HEK293T (cell line): Measurements from ENCODE around the gene PSEN1.
"Not testable (repeated sequence)": the region's sequence is repeated elsewhere in the genome, so short reads cannot be mapped to it uniquely, and the experiment has no call there.

Experiments used
- CTCF ChIA-PET: fragments of 350-600 bp; formaldehyde crosslinking; extraction: SDS; loops from one replicate; lab custom pipeline; 2021; ENCODE audit warnings: antibody characterized with exemption, inconsistent platforms; lab: Yijun Ruan, JAX
- POLR2A ChIA-PET: fragments of 350-600 bp; formaldehyde crosslinking; extraction: SDS; loops from one replicate; lab custom pipeline; 2020; ENCODE audit warnings: antibody characterized with exemption, inconsistent platforms; lab: Yijun Ruan, JAX
- DNase-seq: peaks from one replicate; pipeline ENCODE4 v3.0.0; 2012; ENCODE audit warnings: mixed read lengths; ENCODE audit errors: extremely low spot score
- ARNT ChIP-seq: fragments of 450-650 bp; IDR thresholded peaks from 2 replicates; pipeline ENCODE4 v1.6.1; 2017; ENCODE audit warnings: mild to moderate bottlenecking
- BHLHE40 ChIP-seq: fragments of 450-650 bp; IDR thresholded peaks from 2 replicates; pipeline ENCODE4 v1.6.1; 2016; ENCODE audit warnings: mild to moderate bottlenecking, moderate library complexity, borderline replicate concordance
- CTBP1 ChIP-seq: fragments of 450-650 bp; IDR thresholded peaks from 2 replicates; pipeline ENCODE4 v1.6.1; 2016; ENCODE audit warnings: borderline replicate concordance
- ELF4 ChIP-seq: fragments of 450-650 bp; IDR thresholded peaks from 2 replicates; pipeline ENCODE4 v1.6.1; 2017; ENCODE audit warnings: antibody characterized with exemption
- FOXA1 ChIP-seq: fragments of 450-650 bp; IDR thresholded peaks from 2 replicates; pipeline ENCODE4 v1.6.1; 2016; ENCODE audit warnings: mild to moderate bottlenecking
- FOXK2 ChIP-seq: fragments of 450-650 bp; IDR thresholded peaks from 2 replicates; pipeline ENCODE4 v1.6.1; 2016; ENCODE audit warnings: mild to moderate bottlenecking
- FOXM1 ChIP-seq: fragments of 450-650 bp; IDR thresholded peaks from 2 replicates; pipeline ENCODE4 v1.6.1; 2017; ENCODE audit warnings: mild to moderate bottlenecking, borderline replicate concordance
- HDGF ChIP-seq: fragments of 450-650 bp; IDR thresholded peaks from 2 replicates; pipeline ENCODE4 v1.6.1; 2017; ENCODE audit warnings: antibody characterized with exemption, borderline replicate concordance
- L3MBTL2 ChIP-seq: fragments of 450-650 bp; conservative IDR thresholded peaks from 2 replicates; pipeline ENCODE4 v1.6.1; 2016; ENCODE audit warnings: mild to moderate bottlenecking
- LEF1 ChIP-seq: fragments of 450-650 bp; IDR thresholded peaks from 2 replicates; pipeline ENCODE4 v1.6.1; 2017; ENCODE audit warnings: mild to moderate bottlenecking, borderline replicate concordance
- NFRKB ChIP-seq: fragments of 450-650 bp; IDR thresholded peaks from 2 replicates; pipeline ENCODE4 v1.6.1; 2016; ENCODE audit warnings: mild to moderate bottlenecking, moderate library complexity
- SP1 ChIP-seq: fragments of 450-650 bp; IDR thresholded peaks from 2 replicates; pipeline ENCODE4 v1.6.1; 2017
- SUZ12 ChIP-seq: fragments of 450-650 bp; IDR thresholded peaks from 2 replicates; pipeline ENCODE4 v1.6.1; 2016; ENCODE audit warnings: mild to moderate bottlenecking
- TARDBP ChIP-seq: fragments of 450-650 bp; IDR thresholded peaks from 2 replicates; pipeline ENCODE4 v1.6.1; 2016
- ZNF384 ChIP-seq: fragments of 450-650 bp; IDR thresholded peaks from 2 replicates; pipeline ENCODE4 v1.6.1; 2016
- TF ChIP-seq, protein P1 (sequence below): fragments of 450-650 bp; IDR thresholded peaks from 2 replicates; pipeline ENCODE4 v1.6.1; 2016

Gene PSEN1

DNA sequence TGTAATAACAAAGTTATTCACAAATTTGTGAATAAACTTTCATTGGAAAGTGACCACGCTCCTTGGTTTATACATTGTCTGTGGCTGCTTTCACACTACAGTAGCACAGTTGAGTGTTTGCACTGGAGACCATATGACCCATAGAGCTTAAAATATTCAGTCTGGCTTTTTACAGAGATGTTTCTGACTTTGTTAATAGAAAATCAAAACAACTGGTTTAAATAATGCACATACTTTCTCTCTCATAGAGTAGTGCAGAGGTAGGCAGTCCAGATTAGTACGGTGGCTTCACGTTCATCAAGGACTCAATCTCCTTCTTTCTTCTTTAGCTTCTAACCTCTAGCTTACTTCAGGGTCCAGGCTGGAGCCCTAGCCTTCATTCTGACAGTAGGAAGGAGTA lies 36.2 kb downstream of the PSEN1 start:
- ChIA-PET CTCF (interaction anchor here (1.2 to 1.8 kb wide), 3 partner anchors 10 to 299 kb away, joined by 3 to 16 read pairs (median 4); no protein-coding TSS in a partner anchor), POLR2A (no interaction called here)
- DNase-seq: no peak

DNA sequence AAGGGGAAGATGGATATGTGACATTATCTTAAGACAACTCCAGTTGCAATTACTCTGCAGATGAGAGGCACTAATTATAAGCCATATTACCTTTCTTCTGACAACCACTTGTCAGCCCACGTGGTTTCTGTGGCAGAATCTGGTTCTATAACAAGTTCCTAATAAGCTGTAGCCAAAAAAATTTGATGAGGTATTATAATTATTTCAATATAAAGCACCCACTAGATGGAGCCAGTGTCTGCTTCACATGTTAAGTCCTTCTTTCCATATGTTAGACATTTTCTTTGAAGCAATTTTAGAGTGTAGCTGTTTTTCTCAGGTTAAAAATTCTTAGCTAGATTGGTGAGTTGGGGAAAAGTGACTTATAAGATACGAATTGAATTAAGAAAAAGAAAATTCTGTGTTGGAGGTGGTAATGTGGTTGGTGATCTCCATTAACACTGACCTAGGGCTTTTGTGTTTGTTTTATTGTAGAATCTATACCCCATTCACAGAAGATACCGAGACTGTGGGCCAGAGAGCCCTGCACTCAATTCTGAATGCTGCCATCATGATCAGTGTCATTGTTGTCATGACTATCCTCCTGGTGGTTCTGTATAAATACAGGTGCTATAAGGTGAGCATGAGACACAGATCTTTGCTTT lies 36.9 kb downstream of the PSEN1 start:
- no peak for TF ChIP-seq L3MBTL2
- TF ChIP-seq ELF4: no peak
- TF ChIP-seq SUZ12: no peak
- POLR2A ChIA-PET: interaction anchor here (1.0 kb wide), 1 partner anchor 678 kb away, joined by 3 read pairs; the partner anchor contains the start of gene PTGR2
- CTCF ChIA-PET: interaction anchor here (0.7 to 1.8 kb wide), 4 partner anchors 9 to 353 kb away, joined by 3 to 16 read pairs (median 4); no protein-coding TSS in a partner anchor
- peak; percentile 19 for DNase-seq

More for the DNA sequence above, 36.2 kb downstream of the PSEN1 start:
- TF ChIP-seq SUZ12: no peak
- TF ChIP-seq TARDBP: no peak
- no peak for TF ChIP-seq LEF1
- no peak for TF ChIP-seq SP1
- no peak for TF ChIP-seq ZNF384
- TF ChIP-seq FOXA1: no peak
- TF ChIP-seq ELF4: no peak
- TF ChIP-seq, protein P1, sequence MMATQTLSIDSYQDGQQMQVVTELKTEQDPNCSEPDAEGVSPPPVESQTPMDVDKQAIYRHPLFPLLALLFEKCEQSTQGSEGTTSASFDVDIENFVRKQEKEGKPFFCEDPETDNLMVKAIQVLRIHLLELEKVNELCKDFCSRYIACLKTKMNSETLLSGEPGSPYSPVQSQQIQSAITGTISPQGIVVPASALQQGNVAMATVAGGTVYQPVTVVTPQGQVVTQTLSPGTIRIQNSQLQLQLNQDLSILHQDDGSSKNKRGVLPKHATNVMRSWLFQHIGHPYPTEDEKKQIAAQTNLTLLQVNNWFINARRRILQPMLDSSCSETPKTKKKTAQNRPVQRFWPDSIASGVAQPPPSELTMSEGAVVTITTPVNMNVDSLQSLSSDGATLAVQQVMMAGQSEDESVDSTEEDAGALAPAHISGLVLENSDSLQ: no peak
- TF ChIP-seq BHLHE40: no peak
- no peak for TF ChIP-seq FOXM1
- no peak for TF ChIP-seq HDGF
- no peak for TF ChIP-seq FOXK2
- no peak for TF ChIP-seq NFRKB
- TF ChIP-seq L3MBTL2: no peak
- TF ChIP-seq ARNT: no peak
- TF ChIP-seq CTBP1: no peak

DNA sequence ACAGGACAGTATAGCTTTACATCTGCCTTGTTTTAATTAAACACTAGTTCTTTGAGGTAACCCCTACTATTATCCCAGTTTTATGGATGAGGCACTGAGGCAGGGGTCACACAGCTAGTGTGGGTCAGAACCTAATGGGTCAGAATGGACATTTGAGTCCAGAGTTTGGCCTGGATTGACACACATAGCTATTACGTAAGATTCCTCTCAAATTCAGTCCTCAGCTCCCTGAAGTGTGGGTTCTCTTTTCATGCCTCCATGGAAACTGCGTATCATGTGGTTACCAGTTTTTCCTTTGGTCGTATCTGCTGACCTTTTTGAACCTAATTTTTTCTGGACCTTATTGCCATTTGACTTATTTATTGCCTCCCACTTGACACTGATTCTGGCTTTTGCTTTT lies 40.4 kb downstream of the PSEN1 start:
- no peak for TF ChIP-seq BHLHE40
- TF ChIP-seq FOXM1: no peak
- TF ChIP-seq SUZ12: no peak
- TF ChIP-seq TARDBP: no peak
- TF ChIP-seq FOXA1: no peak
- no peak for TF ChIP-seq CTBP1
- TF ChIP-seq ELF4: no peak
- ChIA-PET CTCF (interaction anchor here (0.6 kb wide), 1 partner anchor 18 kb away, joined by 5 read pairs; no protein-coding TSS in a partner anchor), POLR2A (interaction anchor here (2.0 kb wide), 1 partner anchor 282 kb away, joined by 7 read pairs; the partner anchor contains the start of gene NUMB)
- no peak for DNase-seq

DNA sequence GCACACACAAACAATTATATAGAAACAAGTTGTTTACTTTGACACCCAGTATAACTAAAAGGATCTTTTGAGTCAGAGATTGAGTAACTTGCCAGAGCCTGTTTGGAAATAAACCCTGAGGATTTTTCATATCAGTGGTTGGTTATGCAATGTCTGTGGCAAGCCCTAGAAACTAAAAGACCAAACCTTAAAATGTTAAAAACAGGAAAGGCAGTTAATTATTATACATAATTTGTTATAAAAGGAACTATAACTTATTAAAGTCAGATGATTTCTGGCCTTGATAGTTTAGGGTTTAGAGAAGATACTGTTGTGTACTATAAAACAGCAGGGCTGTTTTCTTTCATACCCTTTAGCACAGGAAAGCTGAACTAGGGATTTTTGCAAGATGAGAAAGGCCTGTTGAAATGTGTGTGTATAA lies 44.1 kb downstream of the PSEN1 start:
- ChIA-PET POLR2A (no interaction called here), CTCF (no interaction called here)
- DNase-seq: no peak
- no peak for TF ChIP-seq FOXM1
- no peak for TF ChIP-seq SUZ12

DNA sequence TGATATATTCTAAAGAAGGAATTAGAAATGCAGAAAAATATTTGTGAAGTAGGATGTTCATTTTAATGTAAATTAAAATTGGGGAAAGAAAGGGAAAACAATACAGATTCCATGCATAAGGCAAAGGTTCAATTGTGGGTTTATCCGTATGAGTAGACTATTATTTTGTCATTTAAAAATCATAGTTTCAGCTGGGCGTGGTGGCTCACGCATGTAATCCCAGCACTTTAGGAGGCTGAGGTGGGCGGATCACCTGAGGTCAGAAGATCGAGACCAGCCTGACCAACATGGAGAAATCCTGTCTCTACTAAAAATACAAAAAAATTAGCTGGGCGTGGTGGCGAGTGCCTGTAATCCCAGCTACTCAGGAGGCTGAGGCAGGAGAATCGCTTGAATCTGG lies 44.7 kb downstream of the PSEN1 start:
- POLR2A ChIA-PET, DNase-seq: not testable (repeated sequence)
- CTCF ChIA-PET: interaction anchor here (0.6 kb wide), 1 partner anchor 277 kb away, joined by 3 read pairs; no protein-coding TSS in a partner anchor

DNA sequence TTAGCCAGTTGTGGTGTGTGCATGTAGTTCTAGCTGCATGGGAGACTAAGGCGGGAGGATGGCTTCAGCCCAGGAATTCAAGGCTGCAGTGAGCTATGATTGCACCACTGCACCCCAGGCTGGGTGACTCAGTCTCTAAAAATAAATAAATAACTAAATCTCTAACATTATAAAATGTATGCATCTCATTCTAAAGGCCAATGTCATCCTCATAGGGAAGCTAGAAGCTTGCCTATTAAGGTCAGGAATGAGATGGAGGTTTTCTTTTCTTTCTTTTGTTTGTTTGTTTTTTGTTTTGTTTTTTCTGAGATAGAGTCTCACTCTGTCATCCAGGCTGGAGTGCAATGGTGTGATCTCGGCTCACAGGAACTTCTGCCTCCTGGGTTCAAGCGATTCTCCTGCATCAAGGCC lies 52.2 kb downstream of the PSEN1 start:
- POLR2A ChIA-PET: no interaction called here
- DNase-seq: no peak
- TF ChIP-seq FOXA1 (no peak), LEF1 (no peak), FOXK2 (no peak), SUZ12 (no peak), NFRKB (no peak), ELF4 (no peak), L3MBTL2 (no peak), BHLHE40 (no peak), ZNF384 (no peak), SP1 (no peak), ARNT (no peak), TARDBP (no peak), FOXM1 (no peak), CTBP1 (no peak)
- TF ChIP-seq, protein P1: no peak
- CTCF ChIA-PET: no interaction called here

DNA sequence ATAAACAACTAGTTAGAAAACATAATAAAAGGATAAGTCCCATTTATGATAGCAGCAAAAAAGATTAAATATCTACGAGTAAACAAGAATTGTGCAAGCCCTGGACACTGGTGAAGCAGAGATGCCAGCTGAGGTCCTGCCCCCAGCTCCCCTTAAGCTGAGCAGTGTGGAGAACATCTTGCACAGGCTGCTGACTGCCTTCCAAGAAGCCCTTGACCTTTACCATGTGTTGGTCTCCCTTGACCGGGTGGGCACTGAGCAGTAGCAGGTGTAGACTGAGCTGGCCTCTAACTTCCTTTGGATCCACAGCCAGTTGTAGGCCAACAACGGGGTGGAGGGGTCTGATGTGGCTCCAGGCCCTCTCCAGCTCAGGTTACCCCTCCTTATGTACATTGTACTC lies 53.3 kb downstream of the PSEN1 start:
- TF ChIP-seq FOXK2 (no peak), L3MBTL2 (no peak), NFRKB (no peak)
- no peak for DNase-seq
- POLR2A ChIA-PET: no interaction called here
- CTCF ChIA-PET: no interaction called here

DNA sequence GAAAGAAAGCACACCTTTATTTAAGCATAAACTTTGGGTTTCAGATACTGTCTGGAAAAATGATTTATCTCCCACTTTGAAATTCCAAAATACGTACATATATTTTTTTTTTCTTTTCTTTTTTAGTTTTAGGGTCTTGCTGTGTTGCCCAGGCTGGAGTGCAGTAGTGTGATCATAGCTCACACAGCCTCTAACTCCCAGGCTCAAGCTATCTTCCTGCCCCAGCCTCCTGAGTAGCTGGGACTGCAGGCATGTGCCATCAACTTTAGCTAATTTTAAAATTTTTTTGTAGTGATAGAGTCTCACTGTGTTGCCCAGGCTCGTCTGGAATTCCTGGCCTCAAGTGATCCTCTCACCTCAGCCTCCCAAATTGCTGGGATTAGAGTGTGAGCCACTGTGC lies 55.1 kb downstream of the PSEN1 start:
- TF ChIP-seq TARDBP (no peak), ELF4 (no peak), SP1 (no peak), CTBP1 (no peak), BHLHE40 (no peak), HDGF (no peak), LEF1 (no peak), FOXA1 (no peak), FOXM1 (no peak)
- TF ChIP-seq, protein P1: no peak
- POLR2A ChIA-PET: no interaction called here
- DNase-seq: no peak
- CTCF ChIA-PET: no interaction called here

DNA sequence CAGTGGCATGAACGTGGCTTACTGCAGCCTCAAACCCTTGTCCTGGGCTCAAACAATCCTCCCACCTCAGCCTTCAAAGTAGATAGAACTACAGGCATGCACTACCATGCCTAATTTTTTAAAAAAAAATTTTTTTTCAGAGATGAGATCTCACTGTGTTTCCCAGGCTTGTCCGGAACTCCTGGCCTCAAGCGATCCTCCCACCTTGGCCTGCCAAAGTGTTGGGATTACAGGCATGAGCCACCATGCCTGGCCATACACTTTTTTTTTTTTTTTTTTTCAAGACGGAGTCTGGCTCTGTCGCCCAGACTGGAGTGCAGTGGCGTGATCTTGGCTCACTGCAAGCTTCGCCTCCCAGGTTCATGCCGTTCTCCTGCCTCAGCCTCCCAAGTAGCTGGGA lies 58.0 kb downstream of the PSEN1 start:
- CTCF ChIA-PET, DNase-seq, POLR2A ChIA-PET: not testable (repeated sequence)
